Nucleus accumbens (tissue), 56 donors: ENCODE measurements around the gene BEST1.

Experiments used
- DNase-seq, 56 donors: peaks; one replicate each; lab custom pipeline; 2025; lab: John Stamatoyannopoulos, UW

The BEST1 gene

GRCh38 chr11:62010935-62011528 lies 60.9 kb downstream of the BEST1 start:
- DNase-seq, result no peak

GRCh38 chr11:62011881-62012280 lies 61.7 kb downstream of the BEST1 start:
- DNase-seq, result no peak

DNA sequence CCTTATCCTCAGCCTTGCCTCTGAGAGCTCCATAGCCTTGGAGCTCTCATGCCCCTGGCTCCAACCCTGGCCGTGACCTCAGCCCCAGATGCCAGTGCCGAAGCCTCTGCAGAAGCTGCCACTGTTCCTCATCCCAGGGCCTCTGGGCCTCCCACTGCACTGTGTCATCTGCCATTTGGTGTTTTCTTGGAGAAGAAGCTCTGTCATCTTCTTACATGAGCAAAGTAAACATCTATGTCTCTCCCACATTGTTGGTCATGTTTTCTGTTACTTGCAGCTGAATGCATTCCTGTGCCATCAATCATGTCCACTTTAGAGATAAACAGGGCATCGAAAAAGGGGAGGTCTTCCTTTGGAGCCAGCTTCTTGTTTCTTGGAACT lies 62.3 kb downstream of the BEST1 start:
- DNase-seq, result no peak

DNA sequence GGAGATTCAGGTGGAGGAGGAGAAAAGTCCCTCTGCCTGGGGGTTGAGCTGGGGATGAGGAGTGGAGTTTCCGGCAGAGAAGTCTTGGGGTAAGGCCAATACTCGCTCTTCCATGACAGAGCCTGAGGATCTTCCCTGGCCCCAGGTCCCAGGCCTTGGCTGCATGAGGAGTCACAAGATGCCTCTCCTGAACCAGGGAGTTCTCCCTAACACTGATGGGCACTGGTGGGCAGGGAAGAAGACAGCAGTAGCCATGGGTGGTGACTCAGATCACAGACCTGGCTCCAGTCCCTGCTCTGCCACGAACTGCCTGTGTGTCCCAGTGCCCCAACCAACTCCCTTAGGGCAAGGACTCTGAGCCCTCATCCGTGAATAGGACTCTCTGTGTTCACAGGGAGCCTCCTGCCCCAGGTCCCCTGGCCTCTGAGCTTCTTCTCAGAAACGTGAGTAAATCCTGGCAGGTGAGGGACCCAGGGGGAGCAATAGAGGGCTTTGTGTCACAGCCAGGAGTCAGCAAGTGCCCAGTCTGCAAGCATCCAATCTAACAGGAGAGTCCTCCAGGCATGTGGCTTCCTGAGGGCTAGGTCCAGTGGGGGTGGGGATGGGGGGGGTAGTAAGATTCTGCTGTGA lies 62.8 kb downstream of the BEST1 start:
- DNase-seq, result no peak
